ENCODE results near the gene MBD2. TPM values are rescaled to one million over a fixed set of nuclear protein-coding genes. Genes with fewer than 3 reads are reported as not detected.

MBD2 gene
- total RNA-seq, 2 donors from 2014 or later: 206 to 207 TPM

DNA sequence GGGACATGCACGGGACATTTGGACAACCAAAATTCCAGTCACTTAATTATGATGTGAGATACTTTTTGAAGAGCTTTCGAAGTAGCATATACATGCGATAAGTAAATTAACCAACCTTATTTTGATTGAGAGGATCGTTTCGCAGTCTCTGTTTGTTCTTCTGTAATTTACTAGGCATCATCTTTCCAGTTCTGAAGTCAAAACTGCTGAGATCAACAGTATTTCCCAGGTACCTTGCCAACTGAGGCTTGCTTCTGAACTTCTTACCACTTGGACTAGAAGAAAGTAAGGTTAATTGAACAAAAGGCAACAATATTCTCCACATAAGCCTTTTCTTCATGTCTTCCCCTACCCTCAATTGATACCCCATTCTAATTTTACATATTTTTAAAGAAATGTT, 19.6 kb downstream of the MBD2 start:
- Mint-ChIP-seq H3K27ac (no peak overlapping the region), H3K9me3 (no peaks in the 10 kb centered on the region), H3K4me1 (ENCODE audit: low read depth) (peaks cover 45% of the 10 kb centered on the region), H3K36me3 (ENCODE audit: insufficient read depth in 2 of 2) (peaks cover 9 to 30% of the 10 kb centered on the region in 2 donors), H3K27me3 (ENCODE audit: low read depth) (no peaks in the 10 kb centered on the region), H3K4me3 (no peak overlapping the region)
- ATAC-seq (replicated peaks in 1 of 2) (no peak), DNase-seq (no peak)

DNA sequence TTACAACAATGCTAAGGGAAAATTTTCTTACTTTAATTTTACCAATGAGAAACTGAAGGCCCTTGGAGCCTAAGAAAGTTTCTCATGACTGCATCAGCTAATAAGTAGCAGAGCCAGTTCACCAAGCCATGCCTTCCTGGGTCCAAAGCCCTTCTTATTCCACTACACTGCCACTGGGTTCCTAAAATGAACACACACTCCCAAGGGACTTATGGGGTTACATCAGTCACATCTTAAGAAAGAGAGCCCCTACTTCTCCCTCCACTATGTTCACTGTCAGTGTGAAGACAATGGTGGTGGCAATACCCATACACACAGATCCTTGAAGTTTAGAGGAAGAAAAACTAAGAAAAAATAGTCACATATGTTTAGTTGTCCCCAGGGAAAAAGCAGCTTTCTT, 20.6 kb downstream of the MBD2 start:
- Mint-ChIP-seq H3K9me3 (no peaks in the 10 kb centered on the region), H3K27ac (no peak overlapping the region), H3K27me3 (ENCODE audit: low read depth) (no peaks in the 10 kb centered on the region), H3K36me3 (ENCODE audit: insufficient read depth in 2 of 2) (peaks cover 17 to 38% of the 10 kb centered on the region in 2 donors), H3K4me1 (ENCODE audit: low read depth) (peaks cover 44% of the 10 kb centered on the region), H3K4me3 (no peak overlapping the region)
- ATAC-seq (replicated peaks in 1 of 2) (no peak), DNase-seq (no peak)

DNA sequence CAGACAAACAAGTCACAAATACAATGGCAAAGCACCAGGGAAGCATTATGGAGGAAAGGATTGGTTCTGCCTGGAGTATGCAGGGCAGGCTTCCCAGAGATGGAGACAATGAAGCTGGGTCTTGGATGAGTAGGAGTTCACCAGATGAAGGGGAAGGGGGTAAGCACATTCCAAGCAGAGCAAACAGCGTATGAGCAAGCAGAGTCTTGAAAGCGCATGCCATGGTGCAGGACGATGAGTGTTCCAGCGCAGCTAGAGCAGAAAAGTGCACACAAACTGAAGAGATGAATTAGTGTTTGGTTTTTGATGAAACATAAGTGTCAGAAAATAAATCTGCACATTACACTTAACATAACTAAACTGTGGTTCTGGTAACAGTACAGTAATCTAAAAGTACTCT, 21.6 kb downstream of the MBD2 start:
- no peak overlapping the region for H3K4me3 Mint-ChIP-seq
- H3K9me3 Mint-ChIP-seq: no peaks in the 10 kb centered on the region
- H3K27ac Mint-ChIP-seq: no peak overlapping the region
- H3K36me3 Mint-ChIP-seq (ENCODE audit: insufficient read depth in 2 of 2): peaks cover 17 to 38% of the 10 kb centered on the region in 2 donors
- no peaks in the 10 kb centered on the region for H3K27me3 Mint-ChIP-seq (ENCODE audit: low read depth)
- DNase-seq (no peak), ATAC-seq (replicated peaks in 1 of 2) (no peak)
- H3K4me1 Mint-ChIP-seq (ENCODE audit: low read depth): peaks cover 34% of the 10 kb centered on the region

DNA sequence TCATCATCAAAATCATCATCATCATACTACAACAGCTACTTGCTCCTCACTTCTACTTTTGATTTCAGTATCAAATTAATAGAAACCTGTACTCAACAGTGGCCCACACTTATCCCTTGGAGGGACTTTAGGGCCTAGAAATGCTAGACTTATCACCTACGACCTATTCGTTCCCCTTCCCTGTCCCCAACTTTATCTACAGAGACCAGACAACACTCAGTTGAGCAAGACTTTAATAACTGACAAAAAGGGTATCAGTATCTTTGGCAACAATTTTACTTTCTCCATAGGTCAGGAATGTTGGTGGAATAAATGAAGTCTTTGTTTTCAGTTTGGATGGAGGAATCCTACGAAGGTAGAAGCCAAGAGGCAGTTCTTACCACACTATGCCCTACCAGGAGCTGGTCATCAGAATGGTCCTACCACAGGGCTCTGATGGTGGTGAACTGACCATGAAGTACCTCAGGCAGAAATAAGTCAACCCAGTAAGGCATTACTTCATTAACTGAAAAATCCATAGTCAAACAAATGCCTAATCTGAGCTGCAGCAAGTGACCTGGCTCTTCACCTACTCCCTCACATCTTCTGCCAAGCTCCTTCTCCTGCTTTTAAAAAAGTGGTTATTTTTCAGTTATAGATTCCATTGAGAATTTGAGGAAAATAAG, 26.6 kb downstream of the MBD2 start:
- no peaks in the 10 kb centered on the region for H3K9me3 Mint-ChIP-seq
- H3K4me1 Mint-ChIP-seq (ENCODE audit: low read depth): peaks cover 24% of the 10 kb centered on the region
- DNase-seq (no peak), ATAC-seq (replicated peaks in 1 of 2) (no peak)
- H3K36me3 Mint-ChIP-seq (ENCODE audit: insufficient read depth in 2 of 2): peaks cover 17 to 35% of the 10 kb centered on the region in 2 donors
- no peak overlapping the region for H3K27ac Mint-ChIP-seq
- no peaks in the 10 kb centered on the region for H3K27me3 Mint-ChIP-seq (ENCODE audit: low read depth)
- H3K4me3 Mint-ChIP-seq: no peak overlapping the region

DNA sequence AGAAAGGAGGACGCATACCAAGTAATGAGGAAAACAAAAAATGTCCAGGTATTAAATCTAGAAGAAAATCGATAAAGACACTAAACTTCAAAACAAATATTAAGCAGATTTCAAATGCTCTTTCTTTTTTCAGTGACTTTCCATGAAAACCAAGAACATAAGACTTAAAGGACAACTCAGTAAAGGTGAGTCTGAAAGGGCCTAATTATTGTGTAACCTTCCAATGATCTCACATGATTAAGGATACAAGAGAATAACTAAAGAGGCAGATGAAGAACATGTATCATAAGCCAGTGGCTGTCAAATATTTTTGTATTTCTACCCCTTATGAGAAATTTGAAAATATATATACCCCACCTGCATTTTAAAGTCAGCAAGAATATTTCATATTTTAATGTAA, 30.7 kb downstream of the MBD2 start:
- Mint-ChIP-seq H3K27me3 (ENCODE audit: low read depth) (no peaks in the 10 kb centered on the region), H3K9me3 (no peaks in the 10 kb centered on the region), H3K4me1 (ENCODE audit: low read depth) (peaks cover 10% of the 10 kb centered on the region), H3K36me3 (ENCODE audit: insufficient read depth in 2 of 2) (peaks cover 2 to 13% of the 10 kb centered on the region in 2 donors), H3K4me3 (no peak overlapping the region), H3K27ac (no peak overlapping the region)
- DNase-seq (no peak), ATAC-seq (replicated peaks in 1 of 2) (no peak)

DNA sequence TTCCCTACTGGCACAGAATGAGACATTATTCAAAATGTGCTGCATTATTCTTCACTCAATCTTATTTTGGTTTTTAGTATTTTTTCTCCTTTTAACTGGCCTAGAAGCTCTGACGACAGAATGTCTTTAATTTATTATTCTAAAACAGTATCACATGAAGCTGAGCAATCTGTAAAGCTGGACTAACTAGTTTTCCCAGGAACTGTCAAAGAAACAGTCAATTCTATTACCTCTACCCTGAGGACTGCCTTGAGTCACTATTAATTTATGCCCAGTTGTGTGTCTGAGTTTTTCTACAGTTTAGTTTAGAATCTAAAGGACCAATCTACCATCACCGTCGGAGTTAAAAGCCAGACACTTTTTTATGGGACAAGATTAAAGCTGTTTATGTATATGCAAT, 31.6 kb downstream of the MBD2 start:
- peaks cover 2 to 13% of the 10 kb centered on the region in 2 donors for H3K36me3 Mint-ChIP-seq (ENCODE audit: insufficient read depth in 2 of 2)

DNA sequence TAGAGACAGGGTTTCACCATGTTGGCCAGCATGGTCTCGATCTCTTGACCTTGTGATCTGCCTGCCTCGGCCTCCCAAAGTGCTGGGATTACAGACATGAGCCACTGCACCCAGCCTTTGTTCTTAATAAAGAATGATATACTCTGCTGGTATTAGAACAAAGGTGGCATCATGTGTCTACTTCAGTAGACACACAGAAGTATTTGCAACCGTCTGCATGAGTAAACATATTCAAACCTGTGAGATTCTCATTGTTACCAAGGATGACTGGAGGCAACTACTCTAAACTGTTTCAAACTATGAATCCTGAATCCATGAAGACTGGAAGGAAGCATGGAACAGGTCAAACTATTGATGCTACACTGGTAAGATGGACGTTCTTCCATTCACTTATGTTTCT, 32.1 kb downstream of the MBD2 start:
- DNase-seq (no peak), ATAC-seq (replicated peaks in 1 of 2) (no peak)
- Mint-ChIP-seq H3K36me3 (ENCODE audit: insufficient read depth in 2 of 2) (peaks cover under 1 to 11% of the 10 kb centered on the region in 2 donors), H3K27me3 (ENCODE audit: low read depth) (no peaks in the 10 kb centered on the region), H3K4me3 (no peak overlapping the region), H3K9me3 (no peaks in the 10 kb centered on the region), H3K27ac (no peak overlapping the region), H3K4me1 (ENCODE audit: low read depth) (peaks cover 4% of the 10 kb centered on the region)

More for the DNA sequence above, 31.6 kb downstream of the MBD2 start:
- peak overlapping the region; percentile 33 for H3K27ac Mint-ChIP-seq
- no peaks in the 10 kb centered on the region for H3K27me3 Mint-ChIP-seq (ENCODE audit: low read depth)
- no peak for DNase-seq
- H3K9me3 Mint-ChIP-seq: no peaks in the 10 kb centered on the region
- peaks cover 9% of the 10 kb centered on the region for H3K4me1 Mint-ChIP-seq (ENCODE audit: low read depth)
- no peak for ATAC-seq (replicated peaks in 1 of 2)
- H3K4me3 Mint-ChIP-seq: no peak overlapping the region

DNA sequence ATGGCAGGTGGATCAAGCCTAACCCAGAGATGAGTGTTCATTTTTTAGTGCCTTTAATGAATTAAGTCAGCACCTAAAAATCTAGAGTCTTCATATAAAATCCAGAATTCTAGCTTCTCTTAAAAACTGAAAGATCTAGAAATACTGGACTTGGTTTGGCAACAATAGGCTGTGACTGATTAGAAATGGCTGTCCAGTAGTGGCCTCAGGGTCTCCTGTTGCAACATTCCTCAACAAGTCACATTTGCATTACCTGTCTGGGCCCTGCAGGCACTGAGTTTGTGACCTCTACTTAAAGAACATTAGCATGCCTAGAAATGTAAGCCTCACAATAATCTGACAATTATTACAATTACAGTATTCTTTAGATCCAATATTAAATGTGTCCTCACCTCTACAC, 33.1 kb downstream of the MBD2 start:
- Mint-ChIP-seq H3K4me1 (ENCODE audit: low read depth) (no peaks in the 10 kb centered on the region), H3K9me3 (no peaks in the 10 kb centered on the region), H3K36me3 (ENCODE audit: insufficient read depth in 2 of 2) (peaks cover 0 to 14% of the 10 kb centered on the region in 2 donors), H3K27ac (no peak overlapping the region), H3K27me3 (ENCODE audit: low read depth) (no peaks in the 10 kb centered on the region), H3K4me3 (no peak overlapping the region)
- no peak for DNase-seq
- ATAC-seq (replicated peaks in 1 of 2): no peak

DNA sequence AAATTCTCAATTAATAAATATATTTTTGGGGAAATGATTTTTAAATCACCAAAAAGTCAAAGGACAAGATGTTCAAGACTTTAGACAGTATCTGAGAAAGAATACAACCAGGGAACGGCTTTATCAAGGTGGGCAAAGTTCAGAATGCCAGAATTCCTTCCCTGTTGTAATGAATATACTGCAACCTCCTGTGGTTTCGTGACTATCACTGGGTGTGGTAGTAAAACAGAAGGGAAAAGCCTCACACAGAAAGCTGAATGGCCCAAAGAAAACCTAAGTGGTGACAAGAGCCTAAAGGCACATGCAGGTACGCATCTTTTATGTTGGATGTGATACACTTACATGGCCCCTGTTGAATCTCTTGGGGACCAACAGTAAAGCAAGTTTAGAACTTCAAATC, 37.1 kb downstream of the MBD2 start:
- Mint-ChIP-seq H3K4me3 (no peak overlapping the region), H3K27ac (no peak overlapping the region), H3K4me1 (ENCODE audit: low read depth) (no peaks in the 10 kb centered on the region), H3K27me3 (ENCODE audit: low read depth) (no peaks in the 10 kb centered on the region), H3K9me3 (no peaks in the 10 kb centered on the region), H3K36me3 (ENCODE audit: insufficient read depth in 2 of 2) (peaks cover 0 to 14% of the 10 kb centered on the region in 2 donors)
- DNase-seq: no peak
- ATAC-seq (replicated peaks in 1 of 2): no peak

DNA sequence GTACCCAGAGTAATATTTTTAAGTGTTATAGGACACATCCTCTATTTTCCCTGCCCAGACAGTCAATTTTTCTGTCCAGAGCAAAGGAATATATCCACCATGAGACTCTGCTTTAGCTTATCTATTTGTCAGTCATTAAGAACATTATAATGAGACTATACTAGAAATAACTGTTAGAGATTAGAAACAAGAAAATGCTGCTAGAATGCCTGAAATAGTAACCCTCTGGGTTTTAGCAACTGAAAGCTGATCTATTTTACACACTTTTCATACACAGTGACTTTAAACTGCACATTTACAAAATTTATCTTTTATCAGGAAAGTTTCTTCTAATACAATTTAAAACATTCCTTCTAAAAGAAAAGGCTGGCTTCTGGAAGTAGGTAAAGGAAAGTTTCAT, 39.6 kb downstream of the MBD2 start:
- H3K4me3 Mint-ChIP-seq: no peak overlapping the region
- DNase-seq: no peak
- H3K27me3 Mint-ChIP-seq (ENCODE audit: low read depth): no peaks in the 10 kb centered on the region
- H3K27ac Mint-ChIP-seq: peak overlapping the region; percentile 75
- no peaks in the 10 kb centered on the region for H3K9me3 Mint-ChIP-seq
- no peak for ATAC-seq (replicated peaks in 1 of 2)
- no peaks in the 10 kb centered on the region for H3K4me1 Mint-ChIP-seq (ENCODE audit: low read depth)
- peaks cover 0 to 14% of the 10 kb centered on the region in 2 donors for H3K36me3 Mint-ChIP-seq (ENCODE audit: insufficient read depth in 2 of 2)

DNA sequence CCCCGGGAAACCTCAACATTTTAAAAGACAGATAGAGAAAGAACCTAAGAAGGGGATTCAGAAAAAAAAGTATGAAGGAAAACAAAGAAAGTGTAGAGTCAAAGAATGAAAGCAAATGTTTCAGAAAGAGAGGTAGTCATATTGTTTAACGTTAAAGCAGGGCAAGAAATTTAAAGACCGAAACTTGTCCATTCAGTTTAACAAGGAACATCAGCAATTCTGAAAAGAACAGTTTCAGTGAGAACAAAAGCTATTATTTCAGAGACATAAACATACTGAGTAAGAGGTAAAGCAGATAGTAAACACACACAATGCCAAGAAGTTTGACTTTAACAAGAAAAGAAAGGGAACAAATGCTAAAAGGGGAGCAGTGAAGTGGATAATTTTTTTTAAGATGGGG, 41.1 kb downstream of the MBD2 start:
- Mint-ChIP-seq H3K9me3 (no peaks in the 10 kb centered on the region), H3K27me3 (ENCODE audit: low read depth) (no peaks in the 10 kb centered on the region), H3K27ac (no peak overlapping the region), H3K4me1 (ENCODE audit: low read depth) (no peaks in the 10 kb centered on the region), H3K4me3 (no peak overlapping the region), H3K36me3 (ENCODE audit: insufficient read depth in 2 of 2) (peaks cover 0 to 14% of the 10 kb centered on the region in 2 donors)
- DNase-seq: no peak
- no peak for ATAC-seq (replicated peaks in 1 of 2)

DNA sequence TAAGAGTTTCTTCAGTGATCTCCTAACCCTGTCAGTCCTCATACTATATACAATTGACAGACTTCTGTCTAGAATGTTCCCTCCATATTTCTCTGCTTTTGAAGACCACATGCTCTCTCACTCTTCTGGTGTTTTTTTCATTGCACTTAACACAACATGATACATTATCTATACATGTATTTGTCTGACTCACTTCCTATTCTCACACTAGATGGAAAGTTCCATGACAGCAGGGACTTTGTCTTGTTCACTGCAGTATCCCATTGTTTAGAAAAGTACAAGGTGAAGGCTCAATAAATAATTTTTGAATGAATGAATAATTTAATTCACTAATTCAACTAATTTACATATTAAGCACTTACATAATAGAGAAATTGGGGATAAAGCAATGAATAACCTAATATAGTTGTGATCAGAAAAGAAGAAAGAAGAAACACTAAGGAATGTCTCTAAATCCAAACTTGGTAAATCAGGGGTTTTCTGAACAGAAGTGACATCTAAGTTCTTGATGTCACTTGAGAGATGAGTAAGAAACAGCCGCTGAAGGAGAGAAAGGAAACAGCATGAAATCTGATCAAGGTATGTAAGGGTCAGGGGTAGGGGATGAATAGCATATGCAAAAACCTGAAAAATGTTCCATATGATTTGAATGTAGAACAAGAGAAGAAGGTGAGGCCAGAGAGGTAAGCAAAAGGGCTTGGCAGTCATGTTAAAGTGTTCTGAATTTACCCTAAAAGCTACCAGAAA, 42.4 kb downstream of the MBD2 start:
- no peak for DNase-seq
- peak; percentile 85 to 90 for ATAC-seq (replicated peaks in 1 of 2)
- Mint-ChIP-seq H3K36me3 (ENCODE audit: insufficient read depth in 2 of 2) (peaks cover 0 to 19% of the 10 kb centered on the region in 2 donors), H3K4me3 (no peak overlapping the region), H3K27me3 (ENCODE audit: low read depth) (no peaks in the 10 kb centered on the region), H3K27ac (no peak overlapping the region), H3K9me3 (no peaks in the 10 kb centered on the region), H3K4me1 (ENCODE audit: low read depth) (peaks cover under 1% of the 10 kb centered on the region)

DNA sequence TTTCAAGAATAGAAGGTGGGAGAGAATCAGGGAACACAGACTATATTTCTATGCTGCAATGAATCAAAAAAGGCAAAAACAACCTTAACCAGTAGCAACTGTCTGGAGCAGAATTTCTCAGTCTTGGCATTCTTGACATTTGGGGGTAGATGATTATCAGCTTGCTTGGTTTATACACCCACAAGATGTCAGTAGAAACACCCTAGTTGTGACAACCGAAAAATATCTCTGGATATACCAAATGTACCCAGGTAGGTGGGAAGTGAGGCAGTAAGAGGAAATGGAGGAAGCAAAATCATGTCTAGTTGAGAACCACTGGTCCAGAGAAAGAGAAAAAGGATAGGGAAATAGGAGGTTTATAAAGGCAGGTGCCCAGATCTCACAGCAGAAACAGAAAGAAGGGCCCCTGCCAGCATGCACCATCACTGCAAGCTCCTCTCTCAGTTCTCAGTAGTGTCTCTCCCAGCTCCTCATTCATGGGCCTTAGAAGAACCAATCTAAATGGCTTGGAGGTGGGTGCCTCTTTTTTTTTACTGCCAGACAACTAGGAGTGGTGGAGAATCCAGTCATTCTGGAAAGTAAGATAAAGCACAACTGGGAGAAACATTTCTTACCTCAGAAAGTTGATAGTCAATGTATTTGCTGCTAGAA, 50.4 kb downstream of the MBD2 start:
- ATAC-seq (replicated peaks in 1 of 2) (peak; percentile 83 to 88), DNase-seq (peak in 1 of 2 donors; percentile 14)
- Mint-ChIP-seq H3K4me3 (peak overlapping the region; percentile 33 to 69), H3K9me3 (no peaks in the 10 kb centered on the region), H3K4me1 (ENCODE audit: low read depth) (peaks cover 43% of the 10 kb centered on the region), H3K27ac (peak overlapping the region; percentile 88), H3K27me3 (ENCODE audit: low read depth) (no peaks in the 10 kb centered on the region), H3K36me3 (ENCODE audit: insufficient read depth in 2 of 2) (peaks cover 2 to 15% of the 10 kb centered on the region in 2 donors)
